Gastroesophageal sphincter (tissue), 3 donors: ENCODE results near the gene USP4.

Experiments used
- CTCF ChIP-seq, 4 experiments: fragments of 200-600 bp in 2 of 4; fragments of 450-650 bp in 2 of 4; sonication (generic) in 1 of 4; IDR thresholded peaks; one replicate each; pipeline ENCODE4 v1.5.1; 2017 to 2019; ENCODE audit warnings: antibody characterized with exemption in 4 of 4, mild to moderate bottlenecking in 2 of 4, moderate library complexity in 2 of 4
- POLR2A ChIP-seq, 2 donors: fragments of 450-650 bp; IDR thresholded peaks; one replicate each; pipeline ENCODE4 v1.6.1; 2017; ENCODE audit warnings: antibody characterized with exemption in 2 of 2, mild to moderate bottlenecking in 2 of 2, moderate library complexity in 1 of 2
- POLR2AphosphoS5 ChIP-seq: sonication (generic); formaldehyde crosslinking; IDR thresholded peaks from one replicate; pipeline ENCODE4 v1.6.1; 2017; ENCODE audit warnings: antibody characterized with exemption

GRCh38 chr3:49260806-49261324 lies 79.0 kb downstream of the USP4 start:
- TF ChIP-seq CTCF (IDR thresholded peaks at IDR 0.05) (no peak), POLR2AphosphoS5 (no peak), POLR2A (IDR thresholded peaks at IDR 0.05) (no peak)
